Breast epithelium (tissue), 4 donors: Measurements from ENCODE around the gene SLC6A3. TPM values are rescaled to one million over a fixed set of nuclear protein-coding genes. Genes with fewer than 3 reads are reported as not detected.

Source experiments
- DNase-seq, 2 donors: peaks; one replicate each; pipeline ENCODE4 v3.0.0-alpha.2; 2019; ENCODE audit warnings: low spot score in 2 of 2
- H3K27ac ChIP-seq, 2 donors: fragments of 200-600 bp; sonication (generic) in 1 of 2; one replicate each; pipeline ENCODE4 v1.5.1; 2016 to 2019; ENCODE audit warnings: mild to moderate bottlenecking in 1 of 2
- H3K27me3 ChIP-seq, 2 donors: fragments of 200-600 bp; sonication (generic) in 1 of 2; one replicate each; pipeline versions ENCODE4 v1.5.1 to v1.6.0; 2017 to 2019; ENCODE audit warnings: control low read depth in 1 of 2, mild to moderate bottlenecking in 1 of 2
- H3K36me3 ChIP-seq: fragments of 200-600 bp; one replicate; pipeline ENCODE4 v1.5.1; 2019
- H3K4me1 ChIP-seq, 2 donors: fragments of 200-600 bp; sonication (generic); one replicate each; pipeline ENCODE4 v1.5.1; 2016 to 2019; ENCODE audit warnings: control low read depth in 1 of 2
- H3K4me3 ChIP-seq, 3 donors: fragments of 200-600 bp; sonication (generic); 1 replicate in 2 of 3; 2 replicates in 1 of 3; pipeline ENCODE4 v1.5.1; 2016 to 2019; ENCODE audit warnings: mild to moderate bottlenecking in 3 of 3, moderate library complexity in 2 of 3
- H3K9me3 ChIP-seq, 2 donors: fragments of 200-600 bp; sonication (generic) in 1 of 2; one replicate each; pipeline ENCODE4 v1.5.1; 2016 to 2019; ENCODE audit warnings: control low read depth in 1 of 2
- POLR2A ChIP-seq: fragments of 450-650 bp; IDR thresholded peaks from one replicate; pipeline ENCODE4 v1.6.1; 2016; ENCODE audit warnings: antibody characterized with exemption, mild to moderate bottlenecking, moderate library complexity
- POLR2AphosphoS5 ChIP-seq, 3 donors: sonication (generic); formaldehyde crosslinking; IDR thresholded peaks; one replicate each; pipeline ENCODE4 v1.6.1; 2017; ENCODE audit warnings: antibody characterized with exemption in 3 of 3
- intact Hi-C: fragments of 100-400 bp; cut with DNase I; formaldehyde crosslinking; loops from one replicate; pipeline ENCODE4 v1.15.1; 2023; ENCODE audit warnings: low total_unique reads
- total RNA-seq, 3 donors: library from RNA; depleted of rRNA; stranded (reverse); fragments of >200 nt; gene quantifications; one replicate each; pipeline ENCODE4 v1.1.0, GENCODE V29; 2016
- TF ChIP-seq, protein P1 (sequence below), 3 donors: fragments of 450-650 bp; IDR thresholded peaks; one replicate each; pipeline ENCODE4 v1.5.1; 2016 to 2017; ENCODE audit warnings: antibody characterized with exemption in 3 of 3, mild to moderate bottlenecking in 3 of 3, moderate library complexity in 3 of 3

Gene SLC6A3
- total RNA-seq, 3 donors from 2014 or later, result under 0.01 to 0.32 (median 0.15) TPM

DNA sequence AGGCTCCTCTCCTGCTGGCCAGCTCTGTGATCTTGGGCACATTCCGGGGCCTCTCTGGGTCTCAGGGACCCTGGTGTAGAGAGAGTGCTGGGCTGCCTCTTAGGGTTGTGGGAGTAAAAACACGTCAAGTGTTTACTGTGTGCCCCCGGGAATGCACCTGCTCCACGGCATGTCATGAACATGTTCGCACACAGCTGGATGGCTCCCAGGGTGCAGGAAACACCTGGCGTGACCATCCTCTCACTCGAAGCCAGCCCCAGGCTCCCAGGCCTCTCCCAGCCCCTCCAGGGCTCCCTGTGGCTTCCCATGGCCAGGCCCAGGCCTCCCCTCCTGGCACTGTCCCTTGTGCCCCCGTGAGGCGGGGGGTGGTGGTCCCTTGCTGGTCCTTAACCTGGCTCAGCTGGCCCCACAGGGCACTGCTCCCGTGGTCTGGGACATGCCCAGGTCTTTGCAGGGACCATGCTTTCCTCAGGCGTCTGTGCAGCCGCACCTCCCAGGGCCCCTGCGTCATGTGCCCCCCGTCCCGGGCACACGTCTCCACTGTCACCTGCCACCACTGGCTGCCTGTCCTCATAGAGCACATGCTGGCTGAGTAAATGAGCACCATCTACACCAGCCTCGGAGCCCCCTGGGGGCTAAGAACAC, 44.9 kb downstream of the SLC6A3 start:
- Histone ChIP-seq H3K36me3 (no peaks in the 10 kb centered on the region), H3K27me3 (peaks cover 0 to 38% of the 10 kb centered on the region in 2 donors), H3K4me1 (no peaks in the 10 kb centered on the region), H3K27ac (no peak overlapping the region), H3K9me3 (peaks cover 0 to 13% of the 10 kb centered on the region in 2 donors), H3K4me3 (no peak overlapping the region)
- intact Hi-C loops, result no loop called here
- DNase-seq, result no peak
- TF ChIP-seq, protein P1, sequence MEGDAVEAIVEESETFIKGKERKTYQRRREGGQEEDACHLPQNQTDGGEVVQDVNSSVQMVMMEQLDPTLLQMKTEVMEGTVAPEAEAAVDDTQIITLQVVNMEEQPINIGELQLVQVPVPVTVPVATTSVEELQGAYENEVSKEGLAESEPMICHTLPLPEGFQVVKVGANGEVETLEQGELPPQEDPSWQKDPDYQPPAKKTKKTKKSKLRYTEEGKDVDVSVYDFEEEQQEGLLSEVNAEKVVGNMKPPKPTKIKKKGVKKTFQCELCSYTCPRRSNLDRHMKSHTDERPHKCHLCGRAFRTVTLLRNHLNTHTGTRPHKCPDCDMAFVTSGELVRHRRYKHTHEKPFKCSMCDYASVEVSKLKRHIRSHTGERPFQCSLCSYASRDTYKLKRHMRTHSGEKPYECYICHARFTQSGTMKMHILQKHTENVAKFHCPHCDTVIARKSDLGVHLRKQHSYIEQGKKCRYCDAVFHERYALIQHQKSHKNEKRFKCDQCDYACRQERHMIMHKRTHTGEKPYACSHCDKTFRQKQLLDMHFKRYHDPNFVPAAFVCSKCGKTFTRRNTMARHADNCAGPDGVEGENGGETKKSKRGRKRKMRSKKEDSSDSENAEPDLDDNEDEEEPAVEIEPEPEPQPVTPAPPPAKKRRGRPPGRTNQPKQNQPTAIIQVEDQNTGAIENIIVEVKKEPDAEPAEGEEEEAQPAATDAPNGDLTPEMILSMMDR (IDR thresholded peaks at IDR 0.05), result no peak
- TF ChIP-seq POLR2AphosphoS5 (IDR thresholded peaks at IDR 0.05) (no peak), POLR2A (no peak)

DNA sequence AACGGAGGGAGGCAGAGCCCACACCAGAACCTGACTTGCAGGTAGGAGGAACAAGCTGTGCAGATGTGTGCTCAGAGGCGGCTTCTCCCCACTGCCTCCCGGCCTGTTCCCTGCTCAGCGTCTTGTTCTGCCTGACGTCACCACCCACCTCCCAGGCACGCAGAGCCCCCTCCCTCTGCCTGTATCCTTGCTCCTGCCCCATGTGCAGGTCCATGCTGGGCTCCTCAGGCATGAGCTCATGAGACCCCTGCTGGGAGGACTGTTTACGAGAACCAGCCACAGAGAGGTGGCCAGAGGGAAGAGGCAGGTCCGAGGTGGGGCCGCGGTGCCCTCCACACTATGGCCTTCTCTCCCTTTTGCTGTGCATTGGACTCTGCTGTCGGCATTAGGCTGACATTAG, 45.5 kb downstream of the SLC6A3 start:
- H3K9me3 ChIP-seq, result peaks cover 0 to 13% of the 10 kb centered on the region in 2 donors
- H3K4me3 ChIP-seq, result no peak overlapping the region
- H3K36me3 ChIP-seq, result no peaks in the 10 kb centered on the region
- intact Hi-C loops, result no loop called here
- no peak overlapping the region for H3K27ac ChIP-seq
- peaks cover 0 to 39% of the 10 kb centered on the region in 2 donors for H3K27me3 ChIP-seq
- TF ChIP-seq, protein P1 (IDR thresholded peaks at IDR 0.05), result no peak
- TF ChIP-seq POLR2A (no peak), POLR2AphosphoS5 (IDR thresholded peaks at IDR 0.05) (no peak)
- DNase-seq, result no peak
- H3K4me1 ChIP-seq, result no peaks in the 10 kb centered on the region

DNA sequence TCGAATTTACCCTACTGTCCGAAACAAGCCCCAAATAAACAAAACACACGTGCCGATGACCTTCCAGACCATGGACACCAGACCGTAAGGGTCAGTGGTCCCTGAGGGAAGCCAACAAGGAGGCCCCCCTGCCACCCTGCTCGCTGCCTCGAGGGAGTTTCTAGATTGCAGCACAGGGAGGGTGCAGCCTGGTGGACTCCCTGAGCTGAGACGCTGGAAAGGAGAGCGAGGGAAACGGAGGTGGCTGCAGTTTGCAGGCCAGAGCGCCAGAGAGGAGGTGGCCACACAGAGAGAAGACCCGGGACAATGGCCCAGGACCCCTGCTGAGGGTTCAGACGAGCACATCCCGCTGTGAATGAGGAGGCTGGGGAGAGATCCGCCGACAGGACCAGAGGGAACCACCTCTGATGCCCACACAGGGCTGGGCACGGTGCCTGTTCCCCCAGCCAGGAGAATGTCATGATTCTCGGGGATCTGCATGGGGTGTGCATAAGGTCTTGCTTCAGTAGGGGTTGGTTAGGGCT, 48.9 kb downstream of the SLC6A3 start:
- Histone ChIP-seq H3K9me3 (peaks cover 0 to 13% of the 10 kb centered on the region in 2 donors), H3K27me3 (peaks cover 0 to 62% of the 10 kb centered on the region in 2 donors), H3K4me3 (no peak overlapping the region), H3K4me1 (no peaks in the 10 kb centered on the region), H3K27ac (no peak overlapping the region), H3K36me3 (no peaks in the 10 kb centered on the region)
- no peak for TF ChIP-seq POLR2AphosphoS5 (IDR thresholded peaks at IDR 0.05)
- intact Hi-C loops, result no loop called here
- DNase-seq, result no peak

DNA sequence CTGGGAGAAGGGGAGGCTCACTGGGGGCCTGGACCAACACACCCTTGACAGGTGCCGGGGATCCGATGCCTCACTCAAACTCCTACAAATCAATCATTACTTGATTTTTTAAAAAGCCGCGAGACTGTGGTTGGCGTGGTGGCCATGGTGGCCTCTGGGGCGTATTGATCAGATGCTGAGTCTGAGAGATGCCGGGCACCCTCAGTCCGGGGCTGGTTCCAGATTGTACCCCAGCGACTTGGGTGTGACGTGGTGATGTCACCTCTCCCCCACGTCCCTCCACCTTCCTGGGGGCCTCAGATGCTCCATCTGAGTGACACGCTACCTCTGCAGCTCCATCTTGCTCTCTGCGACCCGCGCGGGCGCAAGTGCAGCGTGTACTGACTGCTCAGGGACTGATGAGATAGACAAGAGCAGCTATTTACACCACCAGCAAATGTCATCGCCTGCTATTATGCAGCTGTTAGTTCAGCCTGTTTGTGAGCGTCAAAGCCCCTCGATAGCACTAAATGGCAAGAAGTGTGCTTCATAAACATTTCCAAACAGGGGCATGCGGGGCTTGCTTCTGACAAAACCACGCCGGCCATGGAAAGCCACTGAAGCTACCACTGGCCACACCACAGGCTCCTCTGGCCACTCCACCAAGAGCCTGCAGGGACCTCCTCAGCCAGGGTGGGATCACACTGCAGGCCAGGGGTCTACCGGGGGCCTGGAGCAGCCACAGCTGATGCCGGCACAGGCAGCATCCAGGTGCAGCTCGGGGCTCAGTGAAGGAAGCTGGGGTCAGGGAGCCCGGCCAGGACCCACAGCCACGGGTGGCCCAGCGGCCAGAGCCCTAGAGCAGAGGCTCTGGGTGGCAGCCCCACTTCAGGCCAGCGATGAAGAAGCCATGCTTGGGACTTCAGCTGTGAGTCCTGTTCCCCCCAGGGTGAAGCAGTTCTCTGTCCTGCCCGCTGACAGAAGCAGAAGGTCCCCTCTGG, 50.1 kb downstream of the SLC6A3 start:
- no peaks in the 10 kb centered on the region for H3K4me1 ChIP-seq
- DNase-seq, result no peak
- intact Hi-C loops, result no loop called here
- H3K4me3 ChIP-seq, result no peak overlapping the region
- no peaks in the 10 kb centered on the region for H3K36me3 ChIP-seq
- TF ChIP-seq, protein P1 (IDR thresholded peaks at IDR 0.05), result no peak
- TF ChIP-seq POLR2AphosphoS5 (IDR thresholded peaks at IDR 0.05) (no peak), POLR2A (no peak)
- peaks cover 0 to 13% of the 10 kb centered on the region in 2 donors for H3K9me3 ChIP-seq
- no peak overlapping the region for H3K27ac ChIP-seq
- H3K27me3 ChIP-seq, result peaks cover 0 to 65% of the 10 kb centered on the region in 2 donors

DNA sequence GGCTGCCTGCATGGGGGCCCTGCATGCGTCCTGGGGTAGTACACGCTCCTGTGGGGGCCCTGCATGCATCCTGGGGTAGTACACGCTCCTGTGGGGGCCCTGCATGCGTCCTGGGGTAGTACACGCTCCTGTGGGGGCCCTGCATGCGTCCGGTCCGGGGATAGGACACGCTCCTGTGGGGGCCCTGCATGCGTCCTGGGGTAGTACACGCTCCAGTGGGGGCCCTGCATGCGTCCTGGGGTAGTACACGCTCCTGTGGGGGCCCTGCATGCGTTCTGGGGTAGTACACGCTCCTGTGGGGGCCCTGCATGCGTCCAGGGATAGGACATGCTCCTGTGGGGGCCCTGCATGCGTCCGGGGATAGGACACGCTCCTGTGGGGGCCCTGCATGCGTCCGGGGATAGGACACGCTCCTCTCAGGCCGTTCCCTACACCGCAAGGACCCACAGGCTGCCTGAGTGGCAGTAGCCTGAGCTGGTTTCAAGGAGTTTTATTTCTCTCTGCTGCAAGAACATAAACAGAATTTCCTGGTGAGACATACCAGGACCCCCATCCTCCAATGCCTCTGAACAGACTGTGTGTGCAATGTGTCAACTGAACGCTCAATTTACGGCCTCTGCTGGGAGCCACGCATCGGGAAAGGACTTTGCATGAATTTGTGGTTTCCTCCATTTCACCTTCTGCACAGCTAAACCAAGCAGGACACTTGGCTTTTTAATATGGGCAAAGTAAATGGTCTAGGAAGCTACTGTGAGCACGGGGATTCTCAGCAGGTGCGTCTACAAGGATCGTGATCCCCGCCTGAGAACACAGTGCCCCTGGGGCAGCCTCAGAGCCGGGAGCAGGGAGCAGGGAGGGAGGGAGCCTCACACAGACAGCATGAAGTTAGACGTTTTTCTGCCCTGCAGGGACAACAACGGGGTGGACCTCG, 51.4 kb downstream of the SLC6A3 start:
- H3K27me3 ChIP-seq, result peaks cover 0 to 72% of the 10 kb centered on the region in 2 donors
- no peaks in the 10 kb centered on the region for H3K4me1 ChIP-seq
- no peaks in the 10 kb centered on the region for H3K9me3 ChIP-seq
- no peak overlapping the region for H3K4me3 ChIP-seq
- no peak for DNase-seq
- intact Hi-C loops, result no loop called here
- H3K27ac ChIP-seq, result no peak overlapping the region
- no peaks in the 10 kb centered on the region for H3K36me3 ChIP-seq
- no peak for TF ChIP-seq POLR2A
- TF ChIP-seq POLR2AphosphoS5 (IDR thresholded peaks at IDR 0.05), result no peak
- TF ChIP-seq, protein P1 (IDR thresholded peaks at IDR 0.05), result no peak
